ACC112 (cell line): ENCODE results near the gene MRPL21.

Experiments used
- H2AFZ ChIP-seq: fragments of 200-600 bp; sonication (generic); one replicate; pipeline ENCODE4 v1.6.0; 2017; ENCODE audit warnings: antibody characterized with exemption, low read length; ENCODE audit not compliant: unreplicated experiment
- H3K27ac ChIP-seq: fragments of 200-600 bp; sonication (generic); 2 replicates; pipeline ENCODE4 v1.5.1; 2014; ENCODE audit warnings: low read depth, mild to moderate bottlenecking, antibody characterized with exemption, low read length, moderate library complexity
- H3K27me3 ChIP-seq: fragments of 200-600 bp; sonication (generic); 2 replicates; pipeline ENCODE4 v1.6.1; 2014; ENCODE audit warnings: mild to moderate bottlenecking, antibody characterized with exemption, low read length, moderate library complexity, mixed read lengths; ENCODE audit not compliant: insufficient read depth
- H3K36me3 ChIP-seq: fragments of 200-600 bp; sonication (generic); 2 replicates; pipeline ENCODE4 v1.6.1; 2016; ENCODE audit warnings: mild to moderate bottlenecking, antibody characterized with exemption, low read length, moderate library complexity, mixed read lengths; ENCODE audit not compliant: insufficient read depth
- H3K4me1 ChIP-seq: fragments of 200-600 bp; sonication (generic); one replicate; pipeline ENCODE4 v1.6.1; 2016; ENCODE audit warnings: low read length, mixed read lengths; ENCODE audit not compliant: insufficient read depth, unreplicated experiment, control insufficient read depth
- H3K4me3 ChIP-seq: fragments of 200-600 bp; sonication (generic); 2 replicates; pipeline ENCODE4 v1.5.1; 2014; ENCODE audit warnings: mild to moderate bottlenecking, low read depth, low read length
- H3K79me2 ChIP-seq: fragments of 200-600 bp; sonication (generic); one replicate; pipeline ENCODE4 v1.6.0; 2016; ENCODE audit warnings: low read length; ENCODE audit not compliant: control insufficient read depth, unreplicated experiment, insufficient read depth

The MRPL21 gene

GRCh38 chr11:68934321-68934645 lies 30.7 kb upstream of the MRPL21 start:
- H3K36me3 ChIP-seq, result peaks cover 19% of the 10 kb centered on the region; the same call in 1 of the 2 replicates

GRCh38 chr11:68933605-68934320 lies 30.1 kb upstream of the MRPL21 start:
- Histone ChIP-seq H3K79me2 (no peaks in the 10 kb centered on the region), H3K4me3 (no peak overlapping the region), H2AFZ (no peak overlapping the region), H3K36me3 (peaks cover 24% of the 10 kb centered on the region; the same call in 1 of the 2 replicates), H3K27ac (no peak overlapping the region), H3K4me1 (no peaks in the 10 kb centered on the region), H3K27me3 (no peaks in the 10 kb centered on the region)

More at GRCh38 chr11:68934321-68934645, 30.7 kb upstream of the MRPL21 start:
- Histone ChIP-seq H3K27me3 (no peaks in the 10 kb centered on the region), H2AFZ (no peak overlapping the region), H3K4me3 (no peak overlapping the region), H3K27ac (no peak overlapping the region), H3K4me1 (no peaks in the 10 kb centered on the region), H3K79me2 (no peaks in the 10 kb centered on the region)

- Histone ChIP-seq H3K27me3 (no peaks in the 10 kb centered on the region), H3K36me3 (peaks cover 24% of the 10 kb centered on the region; the same call in 1 of the 2 replicates), H2AFZ (no peak overlapping the region), H3K4me3 (no peak overlapping the region), H3K27ac (no peak overlapping the region), H3K4me1 (no peaks in the 10 kb centered on the region), H3K79me2 (no peaks in the 10 kb centered on the region)
Measured at GRCh38 chr11:68932933-68933577, 29.4 kb upstream of the MRPL21 start.

- H3K27me3 ChIP-seq, result no peaks in the 10 kb centered on the region
- H3K4me1 ChIP-seq, result no peaks in the 10 kb centered on the region
- H3K79me2 ChIP-seq, result no peaks in the 10 kb centered on the region
- H3K36me3 ChIP-seq, result peaks cover 27% of the 10 kb centered on the region
- H3K27ac ChIP-seq, result no peak overlapping the region
- H2AFZ ChIP-seq, result no peak overlapping the region
- H3K4me3 ChIP-seq, result no peak overlapping the region
Measured at GRCh38 chr11:68932358-68932757, 28.7 kb upstream of the MRPL21 start.

- Histone ChIP-seq H3K79me2 (no peaks in the 10 kb centered on the region), H3K4me1 (no peaks in the 10 kb centered on the region), H3K36me3 (peaks cover 26% of the 10 kb centered on the region), H2AFZ (no peak overlapping the region), H3K4me3 (no peak overlapping the region), H3K27ac (no peak overlapping the region), H3K27me3 (no peaks in the 10 kb centered on the region)
Measured at GRCh38 chr11:68931911-68932310, 28.3 kb upstream of the MRPL21 start.

GRCh38 chr11:68930991-68931855 lies 27.6 kb upstream of the MRPL21 start:
- Histone ChIP-seq H3K27ac (no peak overlapping the region), H3K4me3 (no peak overlapping the region), H3K79me2 (no peaks in the 10 kb centered on the region), H3K27me3 (no peaks in the 10 kb centered on the region), H3K4me1 (no peaks in the 10 kb centered on the region), H3K36me3 (peaks cover 29% of the 10 kb centered on the region), H2AFZ (no peak overlapping the region)

GRCh38 chr11:68929706-68930570 lies 26.3 kb upstream of the MRPL21 start:
- no peak overlapping the region for H3K27ac ChIP-seq
- no peaks in the 10 kb centered on the region for H3K27me3 ChIP-seq
- H3K36me3 ChIP-seq, result peaks cover 42% of the 10 kb centered on the region
- no peaks in the 10 kb centered on the region for H3K4me1 ChIP-seq
- no peaks in the 10 kb centered on the region for H3K79me2 ChIP-seq
- no peak overlapping the region for H3K4me3 ChIP-seq
- H2AFZ ChIP-seq, result no peak overlapping the region

- no peaks in the 10 kb centered on the region for H3K4me1 ChIP-seq
- no peaks in the 10 kb centered on the region for H3K27me3 ChIP-seq
- H3K27ac ChIP-seq, result no peak overlapping the region
- peaks cover 48% of the 10 kb centered on the region for H3K36me3 ChIP-seq
- H3K79me2 ChIP-seq, result no peaks in the 10 kb centered on the region
- no peak overlapping the region for H3K4me3 ChIP-seq
- no peak overlapping the region for H2AFZ ChIP-seq
Measured at GRCh38 chr11:68929135-68929534, 25.5 kb upstream of the MRPL21 start.

- H3K4me3 ChIP-seq, result no peak overlapping the region
- peaks cover 48% of the 10 kb centered on the region for H3K36me3 ChIP-seq
- H2AFZ ChIP-seq, result no peak overlapping the region
- H3K4me1 ChIP-seq, result no peaks in the 10 kb centered on the region
- no peaks in the 10 kb centered on the region for H3K27me3 ChIP-seq
- H3K27ac ChIP-seq, result no peak overlapping the region
- H3K79me2 ChIP-seq, result no peaks in the 10 kb centered on the region
Measured at GRCh38 chr11:68928136-68928880, 24.7 kb upstream of the MRPL21 start.
